ENCODE data around the gene BBC3.
"Not testable (repeated sequence)": the region's sequence is repeated elsewhere in the genome, so short reads cannot be mapped to it uniquely, and the experiment has no call there.

The BBC3 gene

GRCh38 chr19:47257411-47258169, 26.6 kb upstream of the BBC3 start:
- H3K4me3 ChIP-seq (ENCODE audit: low read depth, low read length), result peak overlapping the region; percentile 69
- TF ChIP-seq, protein P1, sequence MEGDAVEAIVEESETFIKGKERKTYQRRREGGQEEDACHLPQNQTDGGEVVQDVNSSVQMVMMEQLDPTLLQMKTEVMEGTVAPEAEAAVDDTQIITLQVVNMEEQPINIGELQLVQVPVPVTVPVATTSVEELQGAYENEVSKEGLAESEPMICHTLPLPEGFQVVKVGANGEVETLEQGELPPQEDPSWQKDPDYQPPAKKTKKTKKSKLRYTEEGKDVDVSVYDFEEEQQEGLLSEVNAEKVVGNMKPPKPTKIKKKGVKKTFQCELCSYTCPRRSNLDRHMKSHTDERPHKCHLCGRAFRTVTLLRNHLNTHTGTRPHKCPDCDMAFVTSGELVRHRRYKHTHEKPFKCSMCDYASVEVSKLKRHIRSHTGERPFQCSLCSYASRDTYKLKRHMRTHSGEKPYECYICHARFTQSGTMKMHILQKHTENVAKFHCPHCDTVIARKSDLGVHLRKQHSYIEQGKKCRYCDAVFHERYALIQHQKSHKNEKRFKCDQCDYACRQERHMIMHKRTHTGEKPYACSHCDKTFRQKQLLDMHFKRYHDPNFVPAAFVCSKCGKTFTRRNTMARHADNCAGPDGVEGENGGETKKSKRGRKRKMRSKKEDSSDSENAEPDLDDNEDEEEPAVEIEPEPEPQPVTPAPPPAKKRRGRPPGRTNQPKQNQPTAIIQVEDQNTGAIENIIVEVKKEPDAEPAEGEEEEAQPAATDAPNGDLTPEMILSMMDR (IDR thresholded peaks at IDR 0.05; ENCODE audit: borderline replicate concordance, insufficient read depth, low read depth, low read length), result no peak

DNA sequence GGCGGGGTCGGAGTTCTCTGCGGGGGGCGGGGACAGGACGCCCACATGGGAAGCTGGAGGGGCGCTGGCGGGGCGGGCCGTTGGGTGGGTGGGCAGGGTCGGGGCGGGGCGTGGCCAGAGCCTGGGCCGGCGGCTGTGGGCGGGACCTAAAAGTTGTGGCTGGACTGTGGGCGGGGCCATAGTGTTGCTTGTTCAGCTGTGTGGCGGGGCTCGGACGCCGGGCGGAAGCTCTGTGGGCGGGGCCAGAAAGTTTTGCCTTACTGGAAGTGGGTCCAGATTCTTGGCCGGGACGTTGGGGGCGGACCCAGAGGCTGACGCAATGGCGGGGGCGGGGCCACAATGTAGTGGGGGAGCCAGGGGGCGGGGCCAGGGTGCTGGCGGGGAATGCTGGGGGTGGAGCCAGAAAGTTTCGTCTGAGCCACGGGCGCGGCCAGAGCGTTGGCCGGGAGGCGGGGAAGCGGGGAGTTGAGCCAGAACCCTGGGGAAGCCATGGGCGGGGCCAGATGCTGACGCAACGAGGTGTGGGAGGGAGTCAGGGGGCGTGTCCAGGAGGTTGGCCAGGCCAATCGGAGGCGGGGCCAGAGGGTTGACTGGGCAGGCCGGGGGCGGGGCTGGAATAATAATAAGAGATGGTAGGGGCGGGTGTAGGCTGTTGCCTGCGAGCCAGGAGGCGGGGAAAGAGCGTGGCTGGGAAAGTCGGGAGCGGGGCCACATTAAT, 25.9 kb upstream of the BBC3 start:
- TF ChIP-seq, protein P1 (IDR thresholded peaks at IDR 0.05; ENCODE audit: borderline replicate concordance, insufficient read depth, low read depth, low read length), result no peak
- peak overlapping the region; percentile 73 for H3K4me3 ChIP-seq (ENCODE audit: low read depth, low read length)

GRCh38 chr19:47255879-47256692, 25.1 kb upstream of the BBC3 start, which contains the start of gene CCDC9:
Gene CCDC9, plus strand, starts transcription at chr19:47256525. Its CDS starts 1,876 bp downstream, at chr19:47258401.
- TF ChIP-seq, protein P1 (IDR thresholded peaks at IDR 0.05; ENCODE audit: borderline replicate concordance, insufficient read depth, low read depth, low read length), result no peak
- H3K4me3 ChIP-seq (ENCODE audit: low read depth, low read length), result peak within 1 kb of the TSS; percentile 73

GRCh38 chr19:47253970-47254369, 23.0 kb upstream of the BBC3 start:
- TF ChIP-seq, protein P1 (IDR thresholded peaks at IDR 0.05; ENCODE audit: borderline replicate concordance, insufficient read depth, low read depth, low read length), result no peak
- H3K4me3 ChIP-seq (ENCODE audit: low read depth, low read length), result no peak overlapping the region

GRCh38 chr19:47253467-47253881, 22.5 kb upstream of the BBC3 start:
- H3K4me3 ChIP-seq (ENCODE audit: low read depth, low read length), result no peak overlapping the region

GRCh38 chr19:47253016-47253415, 22.0 kb upstream of the BBC3 start:
- H3K4me3 ChIP-seq (ENCODE audit: low read depth, low read length), result not testable (repeated sequence)

More at GRCh38 chr19:47253467-47253881, 22.5 kb upstream of the BBC3 start:
- TF ChIP-seq, protein P1 (IDR thresholded peaks at IDR 0.05; ENCODE audit: borderline replicate concordance, insufficient read depth, low read depth, low read length), result no peak

DNA sequence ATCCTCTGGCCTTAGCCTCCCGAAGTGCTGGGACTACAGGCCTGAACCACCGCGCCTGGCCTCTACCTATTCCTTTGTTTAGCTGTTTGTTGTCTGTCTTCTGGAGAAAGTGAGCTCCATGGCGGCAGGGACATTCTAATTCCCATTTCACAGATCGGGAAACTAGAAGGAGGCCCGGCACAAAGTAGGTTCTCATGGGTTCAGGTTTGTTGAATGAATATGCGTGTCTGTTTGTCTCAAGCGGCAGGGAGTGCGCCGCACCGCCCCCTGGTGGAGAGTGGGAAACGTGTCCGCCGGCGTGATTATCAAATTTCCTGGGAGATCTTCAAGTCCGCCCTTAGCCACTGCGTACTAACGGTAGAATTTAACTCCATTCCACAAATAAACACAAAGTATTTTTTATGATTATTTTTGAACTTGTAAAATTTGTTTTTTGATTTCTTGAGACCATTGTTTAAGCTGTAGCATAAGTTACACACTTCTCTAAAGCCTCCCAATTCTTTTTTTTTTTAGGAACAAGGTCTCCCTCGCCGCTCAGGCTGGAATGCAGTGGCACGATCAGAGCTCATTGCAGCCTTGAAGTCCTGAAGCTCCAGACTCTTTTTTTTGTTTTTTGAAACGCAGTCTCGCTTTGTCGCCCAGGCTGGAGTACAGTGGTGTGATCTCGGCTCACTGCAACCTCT, 16.4 kb upstream of the BBC3 start:
- H3K4me3 ChIP-seq (ENCODE audit: low read depth, low read length), result no peak overlapping the region
- TF ChIP-seq, protein P1 (IDR thresholded peaks at IDR 0.05; ENCODE audit: borderline replicate concordance, insufficient read depth, low read depth, low read length), result peak; percentile 87
